ENCODE results near the gene PCID2.

PCID2 gene

DNA sequence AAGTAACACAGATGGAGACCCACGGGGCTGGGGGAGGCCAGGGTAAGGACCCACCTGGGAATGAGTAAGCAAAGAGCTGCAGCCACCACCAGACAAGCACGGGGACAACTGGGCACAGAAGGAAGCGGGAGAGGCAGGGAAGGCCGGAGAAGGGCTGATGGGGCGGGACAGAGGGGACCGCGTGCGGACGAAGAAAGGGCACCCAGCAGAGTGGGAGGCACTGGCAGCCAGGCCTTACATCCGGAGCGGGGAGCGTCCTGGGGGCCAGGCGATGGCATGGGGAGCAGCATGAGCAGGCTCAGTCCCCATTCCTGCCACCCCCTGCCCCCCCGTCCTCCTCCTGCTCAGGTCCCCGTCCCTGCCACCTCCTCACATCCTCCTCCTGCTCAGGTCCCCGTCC is 47.0 kb downstream of the PCID2 start:
- H3K9me3 ChIP-seq = no peaks in the 10 kb centered on the region
- H3K27ac ChIP-seq = no peak overlapping the region

DNA sequence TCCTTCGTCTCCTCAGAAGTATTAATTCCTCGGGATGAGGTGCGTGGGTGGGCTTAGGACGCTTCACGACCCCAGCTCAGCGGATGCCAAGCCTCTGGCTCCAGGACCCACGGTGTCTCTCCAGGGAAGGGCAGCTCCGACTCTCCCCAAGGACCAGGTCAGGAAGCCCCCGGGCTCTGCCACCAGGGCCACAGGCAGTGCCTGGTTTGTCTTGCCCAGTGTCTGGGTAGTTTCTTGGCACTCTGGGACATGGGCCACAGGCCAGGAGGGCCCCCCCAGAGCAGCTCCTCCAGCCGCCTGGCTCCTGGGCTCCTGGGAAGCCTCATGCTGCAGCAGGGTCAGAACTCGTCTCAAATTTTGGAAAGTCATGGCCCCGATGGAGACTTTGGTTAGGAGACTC is 47.5 kb downstream of the PCID2 start:
- H3K27ac ChIP-seq = no peak overlapping the region

More for the DNA sequence above, 47.0 kb downstream of the PCID2 start:
- TF ChIP-seq, protein P1, sequence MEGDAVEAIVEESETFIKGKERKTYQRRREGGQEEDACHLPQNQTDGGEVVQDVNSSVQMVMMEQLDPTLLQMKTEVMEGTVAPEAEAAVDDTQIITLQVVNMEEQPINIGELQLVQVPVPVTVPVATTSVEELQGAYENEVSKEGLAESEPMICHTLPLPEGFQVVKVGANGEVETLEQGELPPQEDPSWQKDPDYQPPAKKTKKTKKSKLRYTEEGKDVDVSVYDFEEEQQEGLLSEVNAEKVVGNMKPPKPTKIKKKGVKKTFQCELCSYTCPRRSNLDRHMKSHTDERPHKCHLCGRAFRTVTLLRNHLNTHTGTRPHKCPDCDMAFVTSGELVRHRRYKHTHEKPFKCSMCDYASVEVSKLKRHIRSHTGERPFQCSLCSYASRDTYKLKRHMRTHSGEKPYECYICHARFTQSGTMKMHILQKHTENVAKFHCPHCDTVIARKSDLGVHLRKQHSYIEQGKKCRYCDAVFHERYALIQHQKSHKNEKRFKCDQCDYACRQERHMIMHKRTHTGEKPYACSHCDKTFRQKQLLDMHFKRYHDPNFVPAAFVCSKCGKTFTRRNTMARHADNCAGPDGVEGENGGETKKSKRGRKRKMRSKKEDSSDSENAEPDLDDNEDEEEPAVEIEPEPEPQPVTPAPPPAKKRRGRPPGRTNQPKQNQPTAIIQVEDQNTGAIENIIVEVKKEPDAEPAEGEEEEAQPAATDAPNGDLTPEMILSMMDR (IDR thresholded peaks at IDR 0.05) = no peak
- Histone ChIP-seq H3K4me3 (ENCODE audit: low read depth in 1 of 2, low read length in 1 of 2) (no peak overlapping the region), H3K27me3 (peaks cover 80% of the 10 kb centered on the region), H3K4me1 (ENCODE audit: control insufficient read depth in 1 of 2, insufficient read depth in 1 of 2, low read depth in 1 of 2, low read length in 1 of 2) (no peaks in the 10 kb centered on the region), H3K36me3 (no peaks in the 10 kb centered on the region)

DNA sequence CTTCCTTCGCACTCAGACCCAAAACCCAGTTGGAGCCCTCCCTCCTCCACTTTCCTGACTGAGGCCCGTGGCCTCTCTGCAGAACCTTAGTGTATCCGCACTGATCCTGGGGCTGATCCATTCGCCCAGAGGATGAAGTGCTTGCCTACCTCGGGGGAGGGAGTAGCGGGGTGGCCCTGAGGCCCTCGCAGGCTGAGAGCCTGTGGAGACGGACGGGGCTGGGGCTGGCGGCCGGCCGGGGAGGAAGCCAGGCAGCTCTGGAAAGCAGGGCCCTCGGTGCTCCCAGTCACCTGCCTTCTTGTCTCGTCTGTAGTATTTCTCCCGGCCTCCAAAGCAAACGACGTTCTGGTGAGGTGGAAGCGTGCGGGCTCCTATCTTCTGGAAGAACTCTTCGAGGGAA is 48.8 kb downstream of the PCID2 start:
- Histone ChIP-seq H3K27ac (no peak overlapping the region), H3K4me3 (ENCODE audit: low read depth in 1 of 2, low read length in 1 of 2) (no peak overlapping the region)
- TF ChIP-seq, protein P1 (IDR thresholded peaks at IDR 0.05) = no peak

More for the DNA sequence above, 47.5 kb downstream of the PCID2 start:
- Histone ChIP-seq H3K4me3 (ENCODE audit: low read depth in 1 of 2, low read length in 1 of 2) (no peak overlapping the region), H3K9me3 (no peaks in the 10 kb centered on the region), H3K27me3 (peaks cover 76% of the 10 kb centered on the region), H3K36me3 (no peaks in the 10 kb centered on the region), H3K4me1 (ENCODE audit: control insufficient read depth in 1 of 2, insufficient read depth in 1 of 2, low read depth in 1 of 2, low read length in 1 of 2) (no peaks in the 10 kb centered on the region)
- TF ChIP-seq, protein P1 (IDR thresholded peaks at IDR 0.05) = no peak

DNA sequence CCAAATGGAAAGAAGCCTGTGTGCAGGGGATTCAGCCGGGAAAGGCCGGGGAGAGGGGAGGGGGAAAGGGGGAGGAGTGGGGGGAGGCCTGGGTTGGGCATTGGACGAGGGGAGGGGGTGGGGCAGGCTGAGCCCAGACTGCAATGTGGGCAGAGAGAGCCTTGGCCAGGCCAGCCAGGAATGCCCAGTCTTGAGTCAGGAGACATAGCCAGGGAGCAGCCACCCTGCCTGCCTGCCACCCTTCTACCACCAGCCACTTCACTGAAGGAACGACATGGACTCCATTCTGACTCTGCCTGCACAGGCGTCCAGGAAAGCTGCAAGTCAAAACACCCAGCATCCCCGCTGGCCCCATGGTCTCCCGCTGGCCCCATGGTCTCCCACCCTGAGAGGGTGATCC is 49.5 kb downstream of the PCID2 start:
- Histone ChIP-seq H3K36me3 (no peaks in the 10 kb centered on the region), H3K4me3 (ENCODE audit: low read depth in 1 of 2, low read length in 1 of 2) (no peak overlapping the region), H3K4me1 (ENCODE audit: control insufficient read depth in 1 of 2, insufficient read depth in 1 of 2, low read depth in 1 of 2, low read length in 1 of 2) (peaks cover 0 to 4% of the 10 kb centered on the region in 2 experiments), H3K9me3 (no peaks in the 10 kb centered on the region), H3K27me3 (peaks cover 62% of the 10 kb centered on the region), H3K27ac (no peak overlapping the region)
- TF ChIP-seq, protein P1 (IDR thresholded peaks at IDR 0.05) = no peak

More for the DNA sequence above, 48.8 kb downstream of the PCID2 start:
- Histone ChIP-seq H3K36me3 (no peaks in the 10 kb centered on the region), H3K27me3 (peaks cover 69% of the 10 kb centered on the region), H3K9me3 (no peaks in the 10 kb centered on the region), H3K4me1 (ENCODE audit: control insufficient read depth in 1 of 2, insufficient read depth in 1 of 2, low read depth in 1 of 2, low read length in 1 of 2) (no peaks in the 10 kb centered on the region)

DNA sequence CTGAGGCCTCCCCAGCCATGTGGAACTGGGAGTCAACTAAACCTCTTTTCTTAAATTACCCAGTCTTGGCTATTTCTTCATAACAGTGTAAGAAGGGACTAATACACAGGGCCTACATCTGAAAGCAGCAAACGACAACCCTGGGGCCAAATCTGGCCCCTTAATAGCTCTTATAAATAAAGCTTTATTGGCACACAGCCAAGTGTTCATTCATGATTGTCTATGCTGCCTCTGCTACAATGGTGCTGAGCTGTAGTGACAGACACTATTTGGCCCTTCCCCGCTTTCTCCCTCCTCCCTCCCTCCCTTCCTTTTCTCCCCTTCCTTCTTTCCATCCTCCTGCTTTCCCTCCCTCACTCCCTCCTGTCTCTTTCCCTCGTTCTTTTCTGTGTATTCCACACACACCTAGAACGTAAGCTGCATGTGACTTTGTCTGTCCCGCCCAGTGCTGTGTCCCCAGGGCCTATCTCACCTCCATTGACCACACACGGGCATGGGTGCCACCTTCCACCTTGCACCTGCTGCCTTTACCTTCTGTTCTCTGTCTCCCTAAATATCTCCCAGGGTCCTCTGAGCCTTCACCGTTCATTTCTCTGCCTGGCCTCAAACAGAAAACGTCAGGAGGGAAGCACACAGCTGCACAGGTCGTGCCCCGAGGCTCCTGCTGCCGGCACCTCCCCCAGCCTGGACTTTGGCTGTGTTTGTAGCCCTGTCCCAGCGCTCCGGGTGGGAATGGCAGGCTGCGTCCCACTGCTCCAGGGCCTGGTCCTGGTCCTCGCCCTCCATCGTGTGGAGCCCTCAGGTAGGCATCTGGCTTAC is 50.3 kb downstream of the PCID2 start, which contains the start of gene PROZ:
TSS of gene PROZ (plus strand) at position 720 of the 819 bp plus-strand sequence. CDS start at position 733, 13 bp downstream.
- peaks cover 59% of the 10 kb centered on the region for H3K27me3 ChIP-seq
- H3K4me1 ChIP-seq (ENCODE audit: control insufficient read depth in 1 of 2, insufficient read depth in 1 of 2, low read depth in 1 of 2, low read length in 1 of 2) = peaks cover 7 to 9% of the 10 kb centered on the region in 2 experiments
- no peaks in the 10 kb centered on the region for H3K36me3 ChIP-seq
- H3K27ac ChIP-seq = no peak within 1 kb of the TSS
- H3K9me3 ChIP-seq = no peaks in the 10 kb centered on the region
- TF ChIP-seq, protein P1 (IDR thresholded peaks at IDR 0.05) = no peak
- no peak within 1 kb of the TSS for H3K4me3 ChIP-seq (ENCODE audit: low read depth in 1 of 2, low read length in 1 of 2)

Measured in neutrophil (primary cell).